ENCODE results near the gene FBXL3. TPM values are rescaled to one million over a fixed set of nuclear protein-coding genes. Genes with fewer than 3 reads are reported as not detected.

Gene FBXL3
- total RNA-seq, 1 experiment from 2014 or later = 9.9 TPM

DNA sequence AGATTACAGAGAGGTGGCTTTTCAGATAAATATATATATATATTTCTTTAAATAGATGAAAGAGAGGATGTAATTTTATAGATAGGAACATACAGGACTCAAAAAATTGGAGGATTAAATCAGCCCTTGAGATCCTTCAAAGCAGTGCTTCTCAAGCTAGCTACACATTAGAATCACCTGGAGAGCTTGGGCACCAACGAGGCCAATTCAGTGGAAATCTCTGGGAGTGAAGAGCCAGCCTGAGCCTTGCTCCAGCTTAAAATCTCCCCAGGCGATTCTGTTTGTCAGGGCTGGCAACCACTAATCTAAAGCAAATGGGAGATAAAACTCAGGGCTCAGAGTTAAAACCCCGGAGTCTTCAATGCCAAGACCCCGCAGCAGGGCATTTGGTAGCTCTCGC lies 50.0 kb downstream of the FBXL3 start (continued):
- TF ChIP-seq ELF4 (CRISPR knock-in tag; IDR thresholded peaks at IDR 0.05; ENCODE audit: low read depth) (no peak), CBFB (CRISPR knock-in tag; IDR thresholded peaks at IDR 0.05; ENCODE audit: low read depth) (no peak), PRRX2 (CRISPR knock-in tag; IDR thresholded peaks at IDR 0.05) (no peak), CREB1 (CRISPR knock-in tag; IDR thresholded peaks at IDR 0.05) (no peak), GTF2I (CRISPR knock-in tag; conservative IDR thresholded peaks at IDR 0.05) (no peak), GABPB1 (CRISPR knock-in tag; IDR thresholded peaks at IDR 0.05) (no peak), ZNF671 (CRISPR knock-in tag; IDR thresholded peaks at IDR 0.05) (no peak), ZNF416 (CRISPR knock-in tag; IDR thresholded peaks at IDR 0.05) (no peak), JUN (CRISPR knock-in tag; IDR thresholded peaks at IDR 0.05) (no peak), NFATC4 (CRISPR knock-in tag; IDR thresholded peaks at IDR 0.05) (no peak), ATF1 (CRISPR knock-in tag; IDR thresholded peaks at IDR 0.05) (no peak)
- TF ChIP-seq, protein P1, sequence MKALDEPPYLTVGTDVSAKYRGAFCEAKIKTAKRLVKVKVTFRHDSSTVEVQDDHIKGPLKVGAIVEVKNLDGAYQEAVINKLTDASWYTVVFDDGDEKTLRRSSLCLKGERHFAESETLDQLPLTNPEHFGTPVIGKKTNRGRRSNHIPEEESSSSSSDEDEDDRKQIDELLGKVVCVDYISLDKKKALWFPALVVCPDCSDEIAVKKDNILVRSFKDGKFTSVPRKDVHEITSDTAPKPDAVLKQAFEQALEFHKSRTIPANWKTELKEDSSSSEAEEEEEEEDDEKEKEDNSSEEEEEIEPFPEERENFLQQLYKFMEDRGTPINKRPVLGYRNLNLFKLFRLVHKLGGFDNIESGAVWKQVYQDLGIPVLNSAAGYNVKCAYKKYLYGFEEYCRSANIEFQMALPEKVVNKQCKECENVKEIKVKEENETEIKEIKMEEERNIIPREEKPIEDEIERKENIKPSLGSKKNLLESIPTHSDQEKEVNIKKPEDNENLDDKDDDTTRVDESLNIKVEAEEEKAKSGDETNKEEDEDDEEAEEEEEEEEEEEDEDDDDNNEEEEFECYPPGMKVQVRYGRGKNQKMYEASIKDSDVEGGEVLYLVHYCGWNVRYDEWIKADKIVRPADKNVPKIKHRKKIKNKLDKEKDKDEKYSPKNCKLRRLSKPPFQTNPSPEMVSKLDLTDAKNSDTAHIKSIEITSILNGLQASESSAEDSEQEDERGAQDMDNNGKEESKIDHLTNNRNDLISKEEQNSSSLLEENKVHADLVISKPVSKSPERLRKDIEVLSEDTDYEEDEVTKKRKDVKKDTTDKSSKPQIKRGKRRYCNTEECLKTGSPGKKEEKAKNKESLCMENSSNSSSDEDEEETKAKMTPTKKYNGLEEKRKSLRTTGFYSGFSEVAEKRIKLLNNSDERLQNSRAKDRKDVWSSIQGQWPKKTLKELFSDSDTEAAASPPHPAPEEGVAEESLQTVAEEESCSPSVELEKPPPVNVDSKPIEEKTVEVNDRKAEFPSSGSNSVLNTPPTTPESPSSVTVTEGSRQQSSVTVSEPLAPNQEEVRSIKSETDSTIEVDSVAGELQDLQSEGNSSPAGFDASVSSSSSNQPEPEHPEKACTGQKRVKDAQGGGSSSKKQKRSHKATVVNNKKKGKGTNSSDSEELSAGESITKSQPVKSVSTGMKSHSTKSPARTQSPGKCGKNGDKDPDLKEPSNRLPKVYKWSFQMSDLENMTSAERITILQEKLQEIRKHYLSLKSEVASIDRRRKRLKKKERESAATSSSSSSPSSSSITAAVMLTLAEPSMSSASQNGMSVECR (CRISPR knock-in tag; IDR thresholded peaks at IDR 0.05; ENCODE audit: borderline replicate concordance) = no peak
- TF ChIP-seq, protein P2, sequence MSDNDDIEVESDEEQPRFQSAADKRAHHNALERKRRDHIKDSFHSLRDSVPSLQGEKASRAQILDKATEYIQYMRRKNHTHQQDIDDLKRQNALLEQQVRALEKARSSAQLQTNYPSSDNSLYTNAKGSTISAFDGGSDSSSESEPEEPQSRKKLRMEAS (CRISPR knock-in tag; IDR thresholded peaks at IDR 0.05) = no peak
- TF ChIP-seq, protein P3, sequence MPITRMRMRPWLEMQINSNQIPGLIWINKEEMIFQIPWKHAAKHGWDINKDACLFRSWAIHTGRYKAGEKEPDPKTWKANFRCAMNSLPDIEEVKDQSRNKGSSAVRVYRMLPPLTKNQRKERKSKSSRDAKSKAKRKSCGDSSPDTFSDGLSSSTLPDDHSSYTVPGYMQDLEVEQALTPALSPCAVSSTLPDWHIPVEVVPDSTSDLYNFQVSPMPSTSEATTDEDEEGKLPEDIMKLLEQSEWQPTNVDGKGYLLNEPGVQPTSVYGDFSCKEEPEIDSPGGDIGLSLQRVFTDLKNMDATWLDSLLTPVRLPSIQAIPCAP (CRISPR knock-in tag; IDR thresholded peaks at IDR 0.05) = no peak
- TF ChIP-seq, protein P4, sequence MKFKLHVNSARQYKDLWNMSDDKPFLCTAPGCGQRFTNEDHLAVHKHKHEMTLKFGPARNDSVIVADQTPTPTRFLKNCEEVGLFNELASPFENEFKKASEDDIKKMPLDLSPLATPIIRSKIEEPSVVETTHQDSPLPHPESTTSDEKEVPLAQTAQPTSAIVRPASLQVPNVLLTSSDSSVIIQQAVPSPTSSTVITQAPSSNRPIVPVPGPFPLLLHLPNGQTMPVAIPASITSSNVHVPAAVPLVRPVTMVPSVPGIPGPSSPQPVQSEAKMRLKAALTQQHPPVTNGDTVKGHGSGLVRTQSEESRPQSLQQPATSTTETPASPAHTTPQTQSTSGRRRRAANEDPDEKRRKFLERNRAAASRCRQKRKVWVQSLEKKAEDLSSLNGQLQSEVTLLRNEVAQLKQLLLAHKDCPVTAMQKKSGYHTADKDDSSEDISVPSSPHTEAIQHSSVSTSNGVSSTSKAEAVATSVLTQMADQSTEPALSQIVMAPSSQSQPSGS (CRISPR knock-in tag; IDR thresholded peaks at IDR 0.05; ENCODE audit: borderline replicate concordance, low read depth) = no peak

DNA sequence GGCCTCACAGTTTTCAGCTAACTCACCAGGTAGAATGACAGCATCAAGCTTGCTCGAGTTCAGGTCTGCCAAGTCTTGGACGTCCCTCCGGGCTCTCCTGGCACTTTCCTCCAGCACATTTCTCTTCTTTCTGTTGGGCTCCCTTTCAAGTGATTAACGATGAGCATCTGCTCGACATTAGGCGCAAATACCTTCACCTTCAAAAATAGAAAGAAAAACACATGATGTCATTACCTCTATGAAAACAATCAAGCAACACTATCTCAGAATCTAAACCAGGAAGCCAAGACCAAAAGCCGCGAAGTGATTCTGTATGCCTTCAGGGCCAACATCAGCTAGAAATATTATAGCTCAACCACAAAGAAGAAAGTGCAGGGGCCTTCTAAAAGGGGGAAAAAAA lies 50.5 kb downstream of the FBXL3 start:
- peaks cover 21% of the 10 kb centered on the region for H3K4me1 Mint-ChIP-seq
- POLR2A ChIA-PET = no interaction called here
- no peaks in the 10 kb centered on the region for H3K9me3 Mint-ChIP-seq
- H3K27me3 Mint-ChIP-seq (ENCODE audit: low read depth) = peaks cover 6% of the 10 kb centered on the region; the same call in 1 of the 2 replicates
- CTCF ChIA-PET = no interaction called here
- ATAC-seq (no peak), DNase-seq (ENCODE audit: low spot score) (no peak)
- H3K4me3 Mint-ChIP-seq = no peak overlapping the region
- no peaks in the 10 kb centered on the region for H3K36me3 Mint-ChIP-seq
- H3K27ac Mint-ChIP-seq = no peak overlapping the region
- TF ChIP-seq TEAD4 (CRISPR knock-in tag; IDR thresholded peaks at IDR 0.05) = no peak
- TF ChIP-seq, protein P5, sequence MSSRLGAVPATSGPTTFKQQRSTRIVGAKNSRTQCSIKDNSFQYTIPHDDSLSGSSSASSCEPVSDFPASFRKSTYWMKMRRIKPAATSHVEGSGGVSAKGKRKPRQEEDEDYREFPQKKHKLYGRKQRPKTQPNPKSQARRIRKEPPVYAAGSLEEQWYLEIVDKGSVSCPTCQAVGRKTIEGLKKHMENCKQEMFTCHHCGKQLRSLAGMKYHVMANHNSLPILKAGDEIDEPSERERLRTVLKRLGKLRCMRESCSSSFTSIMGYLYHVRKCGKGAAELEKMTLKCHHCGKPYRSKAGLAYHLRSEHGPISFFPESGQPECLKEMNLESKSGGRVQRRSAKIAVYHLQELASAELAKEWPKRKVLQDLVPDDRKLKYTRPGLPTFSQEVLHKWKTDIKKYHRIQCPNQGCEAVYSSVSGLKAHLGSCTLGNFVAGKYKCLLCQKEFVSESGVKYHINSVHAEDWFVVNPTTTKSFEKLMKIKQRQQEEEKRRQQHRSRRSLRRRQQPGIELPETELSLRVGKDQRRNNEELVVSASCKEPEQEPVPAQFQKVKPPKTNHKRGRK (CRISPR knock-in tag; IDR thresholded peaks at IDR 0.05; ENCODE audit: borderline replicate concordance) = no peak
- TF ChIP-seq NR1H2 (CRISPR knock-in tag; IDR thresholded peaks at IDR 0.05) = no peak
- TF ChIP-seq, protein P6, sequence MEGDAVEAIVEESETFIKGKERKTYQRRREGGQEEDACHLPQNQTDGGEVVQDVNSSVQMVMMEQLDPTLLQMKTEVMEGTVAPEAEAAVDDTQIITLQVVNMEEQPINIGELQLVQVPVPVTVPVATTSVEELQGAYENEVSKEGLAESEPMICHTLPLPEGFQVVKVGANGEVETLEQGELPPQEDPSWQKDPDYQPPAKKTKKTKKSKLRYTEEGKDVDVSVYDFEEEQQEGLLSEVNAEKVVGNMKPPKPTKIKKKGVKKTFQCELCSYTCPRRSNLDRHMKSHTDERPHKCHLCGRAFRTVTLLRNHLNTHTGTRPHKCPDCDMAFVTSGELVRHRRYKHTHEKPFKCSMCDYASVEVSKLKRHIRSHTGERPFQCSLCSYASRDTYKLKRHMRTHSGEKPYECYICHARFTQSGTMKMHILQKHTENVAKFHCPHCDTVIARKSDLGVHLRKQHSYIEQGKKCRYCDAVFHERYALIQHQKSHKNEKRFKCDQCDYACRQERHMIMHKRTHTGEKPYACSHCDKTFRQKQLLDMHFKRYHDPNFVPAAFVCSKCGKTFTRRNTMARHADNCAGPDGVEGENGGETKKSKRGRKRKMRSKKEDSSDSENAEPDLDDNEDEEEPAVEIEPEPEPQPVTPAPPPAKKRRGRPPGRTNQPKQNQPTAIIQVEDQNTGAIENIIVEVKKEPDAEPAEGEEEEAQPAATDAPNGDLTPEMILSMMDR (IDR thresholded peaks at IDR 0.05) = no peak
- no peak for TF ChIP-seq IRF2 (CRISPR knock-in tag; IDR thresholded peaks at IDR 0.05; ENCODE audit: borderline replicate concordance, low read depth)
- TF ChIP-seq, protein P7, sequence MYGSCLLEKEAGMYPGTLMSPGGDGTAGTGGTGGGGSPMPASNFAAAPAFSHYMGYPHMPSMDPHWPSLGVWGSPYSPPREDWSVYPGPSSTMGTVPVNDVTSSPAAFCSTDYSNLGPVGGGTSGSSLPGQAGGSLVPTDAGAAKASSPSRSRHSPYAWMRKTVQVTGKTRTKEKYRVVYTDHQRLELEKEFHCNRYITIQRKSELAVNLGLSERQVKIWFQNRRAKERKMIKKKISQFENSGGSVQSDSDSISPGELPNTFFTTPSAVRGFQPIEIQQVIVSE (CRISPR knock-in tag; IDR thresholded peaks at IDR 0.05; ENCODE audit: borderline replicate concordance) = no peak
- no peak for TF ChIP-seq SP1 (CRISPR knock-in tag; conservative IDR thresholded peaks at IDR 0.05)
- TF ChIP-seq FOXK1 (CRISPR knock-in tag; IDR thresholded peaks at IDR 0.05) = no peak
- no peak for TF ChIP-seq ZNF396 (CRISPR knock-in tag; IDR thresholded peaks at IDR 0.05; ENCODE audit: borderline replicate concordance)
- no peak for TF ChIP-seq ZNF416 (CRISPR knock-in tag; IDR thresholded peaks at IDR 0.05)
